GM12878 (cell line): ENCODE data around the gene KLHL35. TPM values are rescaled to one million over a fixed set of nuclear protein-coding genes. Genes with fewer than 3 reads are reported as not detected.
A peak's percentile ranks its signal among the peaks of the same experiment; 100 is the strongest.

Experiments used
- ATAC-seq: fragments of 200-7000 bp; cut with Tn5 transposase; 3 replicates; pipeline ENCODE4 v1.9.1; 2020; ENCODE audit warnings: mild to moderate bottlenecking, moderate library complexity
- BruUV-seq: library from RNA; stranded (reverse); fragments of 400-500 nt; replicated peaks from 2 replicates; lab custom pipeline; 2021; lab: Mats Ljungman, UMichigan
- CTCF ChIA-PET: fragments of 300-600 bp; sonication (Branson Sonifier 250); formaldehyde crosslinking; extraction: SDS; loops from one replicate; lab custom pipeline; 2021; ENCODE audit warnings: inconsistent platforms; lab: Yijun Ruan, JAX
- POLR2A ChIA-PET: fragments of 350-600 bp; formaldehyde crosslinking; extraction: SDS; loops from one replicate; lab custom pipeline; 2021; ENCODE audit warnings: inconsistent platforms; lab: Charles Lee
- RAD21 ChIA-PET: fragments of 300-600 bp; sonication (Branson Sonifier 250); formaldehyde crosslinking; loops from one replicate; lab custom pipeline; 2023; ENCODE audit warnings: antibody characterized with exemption; ENCODE audit not compliant: unreplicated experiment; lab: Charles Lee
- SMC1A ChIA-PET: fragments of 300-600 bp; sonication (Branson Sonifier 250); formaldehyde crosslinking; loops from one replicate; lab custom pipeline; 2023; ENCODE audit not compliant: unreplicated experiment, uncharacterized antibody; lab: Charles Lee
- DNase-seq: peaks from one replicate; pipeline ENCODE4 v3.0.0-alpha.2; 2011; ENCODE audit warnings: low read depth, low spot score
- FAIRE-seq: peaks from 3 replicates; lab custom pipeline; 2011; peaks lifted over from hg19 to GRCh38; lab: Jason Lieb, UNC
- H2AFZ ChIP-seq: 2 replicates; pipeline ENCODE4 v1.6.0; 2011; ENCODE audit warnings: low read depth, low read length, control low read depth; ENCODE audit not compliant: control insufficient read depth
- H3K27ac ChIP-seq: 2 replicates; pipeline ENCODE4 v1.5.1; 2011; ENCODE audit warnings: control low read depth; ENCODE audit not compliant: control insufficient read depth, insufficient read depth
- H3K27me3 ChIP-seq, 2 experiments: replicated peaks in 1 of 2; 2 replicates each; pipeline versions ENCODE4 v1.6.0 to v1.6.1; 2011; ENCODE audit warnings: low read length in 1 of 2; ENCODE audit not compliant: control insufficient read depth in 2 of 2, insufficient read depth in 2 of 2
- H3K36me3 ChIP-seq, 2 experiments: 2 replicates each; pipeline ENCODE4 v1.5.1; 2011; ENCODE audit warnings: low read length in 1 of 2; ENCODE audit not compliant: control insufficient read depth in 2 of 2, insufficient read depth in 2 of 2
- H3K4me1 ChIP-seq: 2 replicates; pipeline ENCODE4 v1.6.1; 2011; ENCODE audit warnings: mild to moderate bottlenecking, low read length, moderate library complexity, mixed read lengths; ENCODE audit not compliant: control insufficient read depth, insufficient read depth
- H3K4me2 ChIP-seq: 2 replicates; pipeline ENCODE4 v1.6.0; 2011; ENCODE audit warnings: control low read depth; ENCODE audit not compliant: control insufficient read depth, insufficient read depth
- H3K4me3 ChIP-seq: fragments of 200-600 bp; sonication (generic); 2 replicates; pipeline ENCODE4 v1.5.1; 2016
- H3K79me2 ChIP-seq: 2 replicates; pipeline ENCODE4 v1.6.0; 2011; ENCODE audit warnings: low read length; ENCODE audit not compliant: control insufficient read depth, insufficient read depth
- H3K9ac ChIP-seq: 2 replicates; pipeline ENCODE4 v1.8.0; 2011; ENCODE audit warnings: low read length, control low read depth, mixed read lengths; ENCODE audit not compliant: control insufficient read depth, insufficient read depth
- H3K9me3 ChIP-seq: replicated peaks from 3 replicates; pipeline ENCODE4 v1.5.1; 2011; ENCODE audit warnings: mild to moderate bottlenecking, low read length; ENCODE audit not compliant: control insufficient read depth, insufficient read depth
- H4K20me1 ChIP-seq: 2 replicates; pipeline ENCODE4 v1.6.0; 2011; ENCODE audit not compliant: control insufficient read depth, insufficient read depth
- CTCF ChIP-seq, 3 experiments: IDR thresholded peaks in 2 of 3; conservative IDR thresholded peaks in 1 of 3; 2 replicates each; pipeline ENCODE4 v1.5.1; 2011; ENCODE audit warnings: low read depth in 3 of 3, low read length in 3 of 3, mild to moderate bottlenecking in 3 of 3, control low read depth in 2 of 3, moderate library complexity in 2 of 3, inconsistent platforms in 1 of 3, mixed read lengths in 1 of 3; ENCODE audit not compliant: control insufficient read depth in 2 of 3, insufficient read depth in 1 of 3; ENCODE audit errors: extremely low read depth in 1 of 3
- MAX ChIP-seq: IDR thresholded peaks from 2 replicates; pipeline ENCODE4 v1.6.1; 2012; ENCODE audit warnings: low read depth, low read length, improper control_type of control experiment
- WGBS: methylation state at CpG from one replicate; pipeline ENCODE4 v1.1.6; 2016; ENCODE audit warnings: low lambda C conversion rate; ENCODE audit not compliant: insufficient replicate concordance, insufficient coverage; ENCODE audit errors: missing lambda C conversion rate; 5-methylcytosine and 5-hydroxymethylcytosine counted together
- in situ Hi-C: fragments of 300-500 bp; cut with MboI; formaldehyde crosslinking; loops from 9 replicates; pipeline ENCODE4 v1.14.3; 2018; ENCODE audit warnings: mixed read lengths
- intact Hi-C: fragments of 100-400 bp; cut with micrococcal nuclease; formaldehyde crosslinking; loops from one replicate; pipeline ENCODE4 v1.14.2; 2022; ENCODE audit not compliant: unreplicated experiment
- polyA plus RNA-seq, 11 experiments: library from polyadenylated mRNA; depleted of rRNA in 4 of 11; unstranded in 6 of 11; stranded (reverse) in 5 of 11; fragments of >200 nt; fragmentation: Nextera tagmentation in 4 of 11; fragmentation: Illumina TruSeq in 1 of 11; extraction: Ambion mirVana in 4 of 11; extraction: Trizol in 1 of 11; gene quantifications; 1 replicate in 1 of 11; 2 replicates in 10 of 11; pipeline versions ENCODE4 v1.2.1 to v1.2.3, GENCODE V29; 2011 to 2016; ENCODE audit warnings: inconsistent platforms in 2 of 11, missing spikeins in 2 of 11, low read depth in 1 of 11
- total RNA-seq, 4 experiments: library from RNA; depleted of rRNA in 3 of 4; stranded (reverse); fragments of >200 nt in 3 of 4; fragmentation: Illumina TruSeq in 1 of 4; extraction: Trizol in 1 of 4; gene quantifications; 2 replicates each; pipeline versions ENCODE4 v1.2.1 to v1.2.3, GENCODE V29; 2013 to 2021
- TF ChIP-seq, protein P1 (sequence below): fragments of 450-650 bp; formaldehyde crosslinking; IDR thresholded peaks from 2 replicates; pipeline ENCODE4 v1.4.0; 2020; ENCODE audit warnings: mild to moderate bottlenecking, moderate library complexity

The KLHL35 gene
- total and polyA plus RNA-seq, 10 of the 15 experiments (the other 5 are each of a cell fraction or from before 2014, with no cell fraction given), result 0.04 to 0.34 (median 0.13) TPM; not detected in 1

- BruUV-seq, result no TSS peak
- ChIA-PET RAD21 (no interaction called here), POLR2A (no interaction called here)
- peaks cover 35% of the 10 kb centered on the region for H4K20me1 ChIP-seq
- TF ChIP-seq, protein P1, sequence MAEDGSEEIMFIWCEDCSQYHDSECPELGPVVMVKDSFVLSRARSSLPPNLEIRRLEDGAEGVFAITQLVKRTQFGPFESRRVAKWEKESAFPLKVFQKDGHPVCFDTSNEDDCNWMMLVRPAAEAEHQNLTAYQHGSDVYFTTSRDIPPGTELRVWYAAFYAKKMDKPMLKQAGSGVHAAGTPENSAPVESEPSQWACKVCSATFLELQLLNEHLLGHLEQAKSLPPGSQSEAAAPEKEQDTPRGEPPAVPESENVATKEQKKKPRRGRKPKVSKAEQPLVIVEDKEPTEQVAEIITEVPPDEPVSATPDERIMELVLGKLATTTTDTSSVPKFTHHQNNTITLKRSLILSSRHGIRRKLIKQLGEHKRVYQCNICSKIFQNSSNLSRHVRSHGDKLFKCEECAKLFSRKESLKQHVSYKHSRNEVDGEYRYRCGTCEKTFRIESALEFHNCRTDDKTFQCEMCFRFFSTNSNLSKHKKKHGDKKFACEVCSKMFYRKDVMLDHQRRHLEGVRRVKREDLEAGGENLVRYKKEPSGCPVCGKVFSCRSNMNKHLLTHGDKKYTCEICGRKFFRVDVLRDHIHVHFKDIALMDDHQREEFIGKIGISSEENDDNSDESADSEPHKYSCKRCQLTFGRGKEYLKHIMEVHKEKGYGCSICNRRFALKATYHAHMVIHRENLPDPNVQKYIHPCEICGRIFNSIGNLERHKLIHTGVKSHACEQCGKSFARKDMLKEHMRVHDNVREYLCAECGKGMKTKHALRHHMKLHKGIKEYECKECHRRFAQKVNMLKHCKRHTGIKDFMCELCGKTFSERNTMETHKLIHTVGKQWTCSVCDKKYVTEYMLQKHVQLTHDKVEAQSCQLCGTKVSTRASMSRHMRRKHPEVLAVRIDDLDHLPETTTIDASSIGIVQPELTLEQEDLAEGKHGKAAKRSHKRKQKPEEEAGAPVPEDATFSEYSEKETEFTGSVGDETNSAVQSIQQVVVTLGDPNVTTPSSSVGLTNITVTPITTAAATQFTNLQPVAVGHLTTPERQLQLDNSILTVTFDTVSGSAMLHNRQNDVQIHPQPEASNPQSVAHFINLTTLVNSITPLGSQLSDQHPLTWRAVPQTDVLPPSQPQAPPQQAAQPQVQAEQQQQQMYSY, result no peak
- TF ChIP-seq CTCF (IDR thresholded peaks at IDR 0.05 in 2 of 3, conservative IDR thresholded peaks at IDR 0.05 in 1 of 3; ENCODE audit: control insufficient read depth in 2 of 3, extremely low read depth in 1 of 3, insufficient read depth in 1 of 3, low read depth in 3 of 3, low read length in 3 of 3) (0 out of 6 replicates have a peak, but pooled peaks of 2 of the 3 experiments have one; percentile 16 to 17), MAX (no peak)
- TF ChIP-seq, all 136 proteins: peak for 1
- Histone ChIP-seq H3K4me1 (no peaks in the 10 kb centered on the region; the same call in 1 of the 2 replicates), H3K36me3 (peaks cover 24 to 50% of the 10 kb centered on the region in 2 experiments), H3K27me3 (no peaks in the 10 kb centered on the region), H2AFZ (no peak overlapping the region), H3K27ac (no peak overlapping the region), H3K4me2 (peak overlapping the region; percentile 38), H3K9ac (peak overlapping the region; percentile 0; the same call in 1 of the 2 replicates), H3K79me2 (peaks cover 68% of the 10 kb centered on the region), H3K9me3 (no peaks in the 10 kb centered on the region), H3K4me3 (peak overlapping the region; percentile 88)
- FAIRE-seq, result no peak
- ATAC-seq, result no peak
- WGBS, result 97% methylated on average over 10 of the region's 10 CpGs
- in situ Hi-C loops, result no loop called here
- no peak for DNase-seq
- intact Hi-C loops, result no loop called here
- ChIA-PET SMC1A (no interaction called here), CTCF (no interaction called here)
These were observed 30.8 kb downstream of the KLHL35 start for GRCh38 chr11:75402002-75402773.
